Thyroid gland (tissue), 4 donors: ENCODE results near the gene HILPDA. TPM values are rescaled to one million over a fixed set of nuclear protein-coding genes. Genes with fewer than 3 reads are reported as not detected.

Source experiments
- DNase-seq, 2 donors: peaks; one replicate each; pipeline ENCODE4 v3.0.0-alpha.2; 2019
- H3K27ac ChIP-seq, 3 donors: fragments of 200-600 bp; sonication (generic); 1 replicate in 2 of 3; 2 replicates in 1 of 3; pipeline ENCODE4 v1.5.1; 2016 to 2019; ENCODE audit warnings: mild to moderate bottlenecking in 1 of 3, moderate library complexity in 1 of 3
- H3K27me3 ChIP-seq: fragments of 200-600 bp; sonication (generic); one replicate; pipeline ENCODE4 v1.5.1; 2019
- H3K36me3 ChIP-seq, 2 donors: fragments of 200-600 bp; sonication (generic); one replicate each; pipeline ENCODE4 v1.5.1; 2016 to 2019
- H3K4me1 ChIP-seq, 2 donors: fragments of 200-600 bp; sonication (generic); one replicate each; pipeline ENCODE4 v1.5.1; 2017 to 2019
- H3K4me3 ChIP-seq, 3 donors: fragments of 200-600 bp; sonication (generic); replicated peaks in 1 of 3; 1 replicate in 2 of 3; 2 replicates in 1 of 3; pipeline ENCODE4 v1.5.1; 2016; ENCODE audit warnings: mild to moderate bottlenecking in 1 of 3
- H3K9me3 ChIP-seq: fragments of 200-600 bp; sonication (generic); one replicate; pipeline ENCODE4 v1.5.1; 2017
- CTCF ChIP-seq, 6 experiments: fragments of 200-600 bp in 3 of 6; fragments of 450-650 bp in 3 of 6; sonication (generic) in 3 of 6; IDR thresholded peaks; one replicate each; pipeline ENCODE4 v1.5.1; 2016 to 2019; ENCODE audit warnings: antibody characterized with exemption in 6 of 6, mild to moderate bottlenecking in 2 of 6, inconsistent platforms in 1 of 6, moderate library complexity in 1 of 6
- POLR2A ChIP-seq, 2 donors: fragments of 450-650 bp; IDR thresholded peaks; one replicate each; pipeline ENCODE4 v1.6.1; 2017; ENCODE audit warnings: antibody characterized with exemption in 2 of 2, mild to moderate bottlenecking in 2 of 2, moderate library complexity in 1 of 2
- WGBS, 2 donors: methylation state at CpG; one replicate each; pipeline ENCODE4 v1.1.5; 2017; 5-methylcytosine and 5-hydroxymethylcytosine counted together
- intact Hi-C: fragments of 100-400 bp; cut with DNase I; formaldehyde crosslinking; loops from one replicate; pipeline ENCODE4 v1.15.1; 2023
- total RNA-seq, 4 donors: library from RNA; depleted of rRNA; stranded (reverse); fragments of >200 nt; gene quantifications; one replicate each; pipeline ENCODE4 v1.2.3, GENCODE V29; 2016

Gene HILPDA
- total RNA-seq, 4 donors from 2014 or later: 5.4 to 21.2 (median 11.3) TPM

- no peak overlapping the region for H3K27ac ChIP-seq
- no peak overlapping the region for H3K4me3 ChIP-seq
- H3K9me3 ChIP-seq: no peaks in the 10 kb centered on the region
- H3K36me3 ChIP-seq: no peaks in the 10 kb centered on the region
- H3K4me1 ChIP-seq: no peaks in the 10 kb centered on the region
- H3K27me3 ChIP-seq: no peaks in the 10 kb centered on the region
- DNase-seq: no peak
- no peak for TF ChIP-seq POLR2A (IDR thresholded peaks at IDR 0.05)
- no peak for TF ChIP-seq CTCF (IDR thresholded peaks at IDR 0.05)
- 62 to 70% methylated on average over 1 to 4 of the region's 6 CpGs for WGBS, 2 donors
- intact Hi-C loops: no loop called here
Measured at GRCh38 chr7:128431221-128431620, 24.5 kb upstream of the HILPDA start.

- Histone ChIP-seq H3K4me1 (no peaks in the 10 kb centered on the region), H3K27me3 (no peaks in the 10 kb centered on the region), H3K36me3 (no peaks in the 10 kb centered on the region), H3K4me3 (no peak overlapping the region), H3K27ac (no peak overlapping the region), H3K9me3 (no peaks in the 10 kb centered on the region)
- WGBS, 2 donors: 74 to 77% methylated on average over 2 of the region's 2 CpGs
- no peak for DNase-seq
- TF ChIP-seq POLR2A (IDR thresholded peaks at IDR 0.05) (no peak), CTCF (IDR thresholded peaks at IDR 0.05) (no peak)
- intact Hi-C loops: no loop called here
Measured at GRCh38 chr7:128431754-128432153, 23.9 kb upstream of the HILPDA start.

- no peak for DNase-seq
- intact Hi-C loops: no loop called here
- H3K27ac ChIP-seq: no peak overlapping the region
- H3K9me3 ChIP-seq: no peaks in the 10 kb centered on the region
- TF ChIP-seq POLR2A (IDR thresholded peaks at IDR 0.05): no peak
- no peak for TF ChIP-seq CTCF (IDR thresholded peaks at IDR 0.05)
- no peaks in the 10 kb centered on the region for H3K4me1 ChIP-seq
- WGBS, 2 donors: 66 to 68% methylated on average over 4 of the region's 4 CpGs
- H3K27me3 ChIP-seq: no peaks in the 10 kb centered on the region
- no peak overlapping the region for H3K4me3 ChIP-seq
- no peaks in the 10 kb centered on the region for H3K36me3 ChIP-seq
Measured at GRCh38 chr7:128434413-128435326, 21.0 kb upstream of the HILPDA start.

- intact Hi-C loops: no loop called here
- no peaks in the 10 kb centered on the region for H3K36me3 ChIP-seq
- no peaks in the 10 kb centered on the region for H3K27me3 ChIP-seq
- no peak overlapping the region for H3K4me3 ChIP-seq
- 70 to 76% methylated on average over 3 of the region's 3 CpGs for WGBS, 2 donors
- no peak for TF ChIP-seq POLR2A (IDR thresholded peaks at IDR 0.05)
- no peak for TF ChIP-seq CTCF (IDR thresholded peaks at IDR 0.05)
- H3K27ac ChIP-seq: no peak overlapping the region
- DNase-seq: no peak
- no peaks in the 10 kb centered on the region for H3K9me3 ChIP-seq
- H3K4me1 ChIP-seq: no peaks in the 10 kb centered on the region
Measured at GRCh38 chr7:128435327-128435686, 20.4 kb upstream of the HILPDA start.
